Natural killer cell (primary cell): ENCODE measurements around the gene ATG12. TPM values are rescaled to one million over a fixed set of nuclear protein-coding genes. Genes with fewer than 3 reads are reported as not detected.
"Not testable (repeated sequence)": the region's sequence is repeated elsewhere in the genome, so short reads cannot be mapped to it uniquely, and the experiment has no call there.

Source experiments
- ATAC-seq, 3 donors: fragments of 150-1000 bp in 2 of 3; fragments of 200-7000 bp in 1 of 3; cut with Tn5 transposase; 1 replicate in 1 of 3; 2 replicates in 2 of 3; pipeline ENCODE4 v1.10.0; 2021; ENCODE audit warnings: mild to moderate bottlenecking in 2 of 3, moderate library complexity in 2 of 3
- DNase-seq, 2 donors: peaks; one replicate each; pipeline versions ENCODE4 v3.0.0 to v3.0.0-alpha.2; 2013 to 2021; ENCODE audit warnings: mixed read lengths in 1 of 2
- H3K27ac ChIP-seq: one replicate; pipeline ENCODE4 v1.5.1; 2013; ENCODE audit warnings: mild to moderate bottlenecking, low read length
- H3K27me3 ChIP-seq: one replicate; pipeline ENCODE4 v1.6.1; 2013; ENCODE audit warnings: low read length; ENCODE audit not compliant: control insufficient read depth, insufficient read depth
- H3K36me3 ChIP-seq: one replicate; pipeline ENCODE4 v1.6.1; 2013; ENCODE audit warnings: low read length; ENCODE audit not compliant: control insufficient read depth, insufficient read depth
- H3K4me1 ChIP-seq: one replicate; pipeline ENCODE4 v1.6.1; 2013; ENCODE audit warnings: low read length; ENCODE audit not compliant: control insufficient read depth, insufficient read depth
- H3K4me3 ChIP-seq: one replicate; pipeline ENCODE4 v1.5.1; 2013; ENCODE audit warnings: low read length
- H3K9me3 ChIP-seq: one replicate; pipeline ENCODE4 v1.6.1; 2013; ENCODE audit warnings: low read length; ENCODE audit not compliant: control insufficient read depth, insufficient read depth
- H3K27ac Mint-ChIP-seq, 2 donors: one replicate each; pipeline ENCODE4 v1.8.0; 2022; ENCODE audit warnings: mild to moderate bottlenecking in 2 of 2, mixed read lengths in 2 of 2, moderate library complexity in 1 of 2
- H3K27me3 Mint-ChIP-seq, 2 donors: one replicate each; pipeline ENCODE4 v1.8.0; 2022; ENCODE audit warnings: low read depth in 2 of 2, mixed read lengths in 2 of 2
- H3K36me3 Mint-ChIP-seq: one replicate; pipeline ENCODE4 v1.8.0; 2022; ENCODE audit warnings: mixed read lengths
- H3K4me1 Mint-ChIP-seq, 2 donors: one replicate each; pipeline ENCODE4 v1.8.0; 2022; ENCODE audit warnings: mixed read lengths in 2 of 2
- H3K4me3 Mint-ChIP-seq: one replicate; pipeline ENCODE4 v1.8.0; 2022; ENCODE audit warnings: mild to moderate bottlenecking, moderate library complexity, mixed read lengths
- H3K9me3 Mint-ChIP-seq, 2 donors: one replicate each; pipeline ENCODE4 v1.8.0; 2022; ENCODE audit warnings: mixed read lengths in 2 of 2
- WGBS: methylation state at CpG from one replicate; pipeline ENCODE4 v1.1.7; 2013; ENCODE audit warnings: missing lambda C conversion rate; ENCODE audit not compliant: insufficient coverage; 5-methylcytosine and 5-hydroxymethylcytosine counted together
- intact Hi-C: fragments of 100-400 bp; cut with micrococcal nuclease; formaldehyde crosslinking; loops from one replicate; pipeline ENCODE4 v1.14.2; 2022
- total RNA-seq, 4 donors: library from RNA; stranded (reverse); fragments of 120-200 nt in 1 of 4; gene quantifications; one replicate each; pipeline versions ENCODE4 v1.2.3 to v1.2.4, GENCODE V29; 2013 to 2022
- TF ChIP-seq, protein P1 (sequence below): fragments of 200-600 bp; IDR thresholded peaks from one replicate; pipeline ENCODE4 v1.8.0; 2022; ENCODE audit warnings: antibody characterized with exemption

ATG12 gene
- total RNA-seq, 3 donors from 2014 or later (not counting 1 experiment from before 2014, with no cell fraction given): 88.9 to 108 (median 92.9) TPM

DNA sequence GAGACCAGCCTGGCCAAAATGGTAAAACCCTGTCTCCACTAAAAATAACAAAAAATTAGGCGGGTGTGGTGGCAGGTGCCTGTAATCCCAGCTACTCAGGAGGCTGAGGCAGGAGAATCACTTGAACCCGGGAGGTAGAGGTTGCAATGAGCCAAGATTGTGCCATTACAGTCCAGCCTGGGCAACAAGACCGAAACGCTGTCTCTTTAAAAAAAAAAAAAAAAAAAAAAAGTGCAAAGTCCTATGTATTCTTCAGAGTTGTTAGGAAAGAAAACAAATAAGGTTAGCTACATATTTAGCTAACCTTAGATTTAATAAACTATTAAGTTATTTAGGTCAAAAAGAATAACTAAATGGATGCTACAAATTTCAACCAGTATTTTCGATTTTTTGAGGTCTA lies 11.5 kb downstream of the ATG12 start:
- no peaks in the 10 kb centered on the region for H3K27me3 ChIP-seq
- DNase-seq (no peak), ATAC-seq (no peak)
- H3K27ac Mint-ChIP-seq: no peak overlapping the region
- H3K9me3 Mint-ChIP-seq: no peaks in the 10 kb centered on the region
- H3K4me1 Mint-ChIP-seq: peaks cover 0 to 11% of the 10 kb centered on the region in 2 donors
- no peak overlapping the region for H3K27ac ChIP-seq
- WGBS: 99% methylated on average over 4 of the region's 5 CpGs
- no peak overlapping the region for H3K4me3 ChIP-seq
- H3K36me3 ChIP-seq: peaks cover 57% of the 10 kb centered on the region
- no peaks in the 10 kb centered on the region for H3K27me3 Mint-ChIP-seq
- H3K9me3 ChIP-seq: peaks cover 2% of the 10 kb centered on the region
- TF ChIP-seq, protein P1, sequence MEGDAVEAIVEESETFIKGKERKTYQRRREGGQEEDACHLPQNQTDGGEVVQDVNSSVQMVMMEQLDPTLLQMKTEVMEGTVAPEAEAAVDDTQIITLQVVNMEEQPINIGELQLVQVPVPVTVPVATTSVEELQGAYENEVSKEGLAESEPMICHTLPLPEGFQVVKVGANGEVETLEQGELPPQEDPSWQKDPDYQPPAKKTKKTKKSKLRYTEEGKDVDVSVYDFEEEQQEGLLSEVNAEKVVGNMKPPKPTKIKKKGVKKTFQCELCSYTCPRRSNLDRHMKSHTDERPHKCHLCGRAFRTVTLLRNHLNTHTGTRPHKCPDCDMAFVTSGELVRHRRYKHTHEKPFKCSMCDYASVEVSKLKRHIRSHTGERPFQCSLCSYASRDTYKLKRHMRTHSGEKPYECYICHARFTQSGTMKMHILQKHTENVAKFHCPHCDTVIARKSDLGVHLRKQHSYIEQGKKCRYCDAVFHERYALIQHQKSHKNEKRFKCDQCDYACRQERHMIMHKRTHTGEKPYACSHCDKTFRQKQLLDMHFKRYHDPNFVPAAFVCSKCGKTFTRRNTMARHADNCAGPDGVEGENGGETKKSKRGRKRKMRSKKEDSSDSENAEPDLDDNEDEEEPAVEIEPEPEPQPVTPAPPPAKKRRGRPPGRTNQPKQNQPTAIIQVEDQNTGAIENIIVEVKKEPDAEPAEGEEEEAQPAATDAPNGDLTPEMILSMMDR: no peak
- no peaks in the 10 kb centered on the region for H3K4me1 ChIP-seq
- peaks cover 12% of the 10 kb centered on the region for H3K36me3 Mint-ChIP-seq
- intact Hi-C loops: loop anchor here (5.0 kb wide), 1 partner anchor 523 kb away; no protein-coding TSS in a partner anchor
- no peak overlapping the region for H3K4me3 Mint-ChIP-seq

DNA sequence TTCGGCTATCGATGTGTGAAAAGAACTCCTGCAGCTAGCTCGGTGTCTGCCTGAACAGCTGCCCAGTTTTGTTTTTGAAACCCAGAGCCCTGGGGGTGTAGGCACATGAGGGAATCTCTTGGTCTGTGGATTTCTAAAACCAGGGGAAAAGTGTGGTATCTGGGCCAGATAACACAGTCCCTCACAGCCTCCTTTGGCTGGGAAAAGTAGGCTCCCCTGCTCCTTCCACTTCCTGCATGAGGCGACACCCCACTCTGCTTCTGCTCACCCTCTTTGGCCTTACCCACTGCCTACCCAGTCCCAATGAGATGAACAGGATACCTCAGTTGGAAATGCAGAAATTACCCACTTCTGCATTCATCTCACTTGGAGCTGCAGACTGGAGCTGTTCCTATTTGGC lies 15.4 kb downstream of the ATG12 start:
- DNase-seq: no peak
- peaks cover 7% of the 10 kb centered on the region for H3K36me3 Mint-ChIP-seq
- H3K9me3 Mint-ChIP-seq: no peaks in the 10 kb centered on the region
- intact Hi-C loops: no loop called here
- no peak overlapping the region for H3K27ac Mint-ChIP-seq
- peaks cover 0 to 2% of the 10 kb centered on the region in 2 donors for H3K4me1 Mint-ChIP-seq
- TF ChIP-seq, protein P1: no peak
- 93% methylated on average over 4 of the region's 4 CpGs for WGBS
- H3K27me3 Mint-ChIP-seq: peaks cover 6 to 12% of the 10 kb centered on the region in 2 donors
- Histone ChIP-seq H3K27me3 (peaks cover 6% of the 10 kb centered on the region), H3K4me3 (no peak overlapping the region), H3K9me3 (peaks cover 2% of the 10 kb centered on the region), H3K4me1 (no peaks in the 10 kb centered on the region), H3K36me3 (peaks cover 26% of the 10 kb centered on the region), H3K27ac (no peak overlapping the region)
- no peak for ATAC-seq
- H3K4me3 Mint-ChIP-seq: no peak overlapping the region

DNA sequence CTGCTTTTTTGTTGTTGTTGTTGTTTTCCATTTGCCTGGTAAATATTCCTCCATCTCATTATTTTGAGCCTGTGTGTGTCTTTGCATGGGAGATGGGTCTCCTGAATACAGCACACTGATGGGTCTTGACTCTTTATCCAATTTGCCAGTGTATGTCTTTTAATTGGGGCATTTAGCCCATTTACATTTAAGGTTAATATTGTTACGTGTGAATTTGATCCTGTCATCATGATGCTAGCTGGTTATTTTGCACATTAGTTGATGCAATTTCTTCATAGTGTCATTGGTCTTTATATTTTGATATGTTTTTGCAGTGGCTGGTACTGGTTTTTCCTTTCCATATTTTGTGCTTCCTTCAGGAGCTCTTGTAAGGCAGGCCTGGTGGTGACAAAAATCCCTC lies 16.4 kb downstream of the ATG12 start:
- H3K4me1 ChIP-seq, H3K27ac ChIP-seq, H3K9me3 ChIP-seq, H3K4me1 Mint-ChIP-seq, intact Hi-C loops, H3K4me3 ChIP-seq, H3K27me3 ChIP-seq, H3K4me3 Mint-ChIP-seq, ATAC-seq, H3K9me3 Mint-ChIP-seq, H3K27ac Mint-ChIP-seq, DNase-seq, H3K36me3 Mint-ChIP-seq: not testable (repeated sequence)
- peaks cover 17% of the 10 kb centered on the region for H3K36me3 ChIP-seq
- no CpG with 5 or more reads among the region's 1 CpG for WGBS
- H3K27me3 Mint-ChIP-seq: peaks cover 14 to 19% of the 10 kb centered on the region in 2 donors

DNA sequence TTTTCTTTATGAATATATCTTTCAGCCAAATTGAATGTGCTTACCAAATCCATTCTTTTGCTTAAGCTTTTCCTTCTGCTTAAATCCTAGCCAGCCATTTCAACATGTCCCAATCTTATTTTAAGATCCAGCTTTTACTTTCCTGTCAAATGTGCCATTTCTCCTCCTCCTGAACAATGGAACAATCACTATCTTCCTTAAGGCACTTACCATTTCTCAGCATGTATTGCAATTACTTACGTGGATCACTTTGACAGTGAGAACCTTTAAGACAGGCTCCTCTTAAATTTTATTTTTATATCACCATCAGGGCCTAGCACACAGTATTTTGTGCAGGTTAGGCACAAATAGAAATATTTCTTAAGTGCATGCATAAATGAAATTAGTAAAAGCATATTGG lies 20.5 kb downstream of the ATG12 start:
- H3K4me1 ChIP-seq: peaks cover 10% of the 10 kb centered on the region
- WGBS: 90% methylated on average over 1 of the region's 1 CpG
- ATAC-seq: no peak
- H3K27me3 ChIP-seq: peaks cover 16% of the 10 kb centered on the region
- no peak overlapping the region for H3K27ac ChIP-seq
- Mint-ChIP-seq H3K4me1 (no peaks in the 10 kb centered on the region), H3K27ac (no peak overlapping the region), H3K9me3 (no peaks in the 10 kb centered on the region), H3K4me3 (no peak overlapping the region), H3K27me3 (peaks cover 32 to 55% of the 10 kb centered on the region in 2 donors), H3K36me3 (no peaks in the 10 kb centered on the region)
- no peaks in the 10 kb centered on the region for H3K36me3 ChIP-seq
- TF ChIP-seq, protein P1: no peak
- intact Hi-C loops: no loop called here
- H3K4me3 ChIP-seq: no peak overlapping the region
- DNase-seq: no peak
- no peaks in the 10 kb centered on the region for H3K9me3 ChIP-seq
